Astrocyte (in vitro differentiated cells and primary cell): ENCODE data around the gene IQSEC2.

Experiments
- CTCF ChIP-seq: IDR thresholded peaks from 2 replicates; pipeline ENCODE4 v1.5.1; 2011; ENCODE audit warnings: low read depth, mild to moderate bottlenecking, inconsistent platforms, low read length, moderate library complexity; ENCODE audit not compliant: insufficient read depth
- EZH2 ChIP-seq: IDR thresholded peaks from 2 replicates; pipeline ENCODE4 v1.6.1; 2012; ENCODE audit warnings: mild to moderate bottlenecking, low read length, inconsistent platforms; ENCODE audit not compliant: insufficient read depth

- no peak for TF ChIP-seq CTCF
- no peak for TF ChIP-seq EZH2
These were observed 1.8 kb downstream of the IQSEC2 start for GRCh38 chrX:53279296-53280237.
